ENCODE data around the gene SLC47A1.

GRCh38 chr17:19579192-19579761, 45.6 kb downstream of the SLC47A1 start:
- no peak for TF ChIP-seq CTCF (IDR thresholded peaks at IDR 0.05)
- TF ChIP-seq POLR2AphosphoS5 (IDR thresholded peaks at IDR 0.05) = no peak

All from gastroesophageal sphincter (tissue), 3 donors.